ENCODE measurements around the gene RIT2.

- TF ChIP-seq, protein P1, sequence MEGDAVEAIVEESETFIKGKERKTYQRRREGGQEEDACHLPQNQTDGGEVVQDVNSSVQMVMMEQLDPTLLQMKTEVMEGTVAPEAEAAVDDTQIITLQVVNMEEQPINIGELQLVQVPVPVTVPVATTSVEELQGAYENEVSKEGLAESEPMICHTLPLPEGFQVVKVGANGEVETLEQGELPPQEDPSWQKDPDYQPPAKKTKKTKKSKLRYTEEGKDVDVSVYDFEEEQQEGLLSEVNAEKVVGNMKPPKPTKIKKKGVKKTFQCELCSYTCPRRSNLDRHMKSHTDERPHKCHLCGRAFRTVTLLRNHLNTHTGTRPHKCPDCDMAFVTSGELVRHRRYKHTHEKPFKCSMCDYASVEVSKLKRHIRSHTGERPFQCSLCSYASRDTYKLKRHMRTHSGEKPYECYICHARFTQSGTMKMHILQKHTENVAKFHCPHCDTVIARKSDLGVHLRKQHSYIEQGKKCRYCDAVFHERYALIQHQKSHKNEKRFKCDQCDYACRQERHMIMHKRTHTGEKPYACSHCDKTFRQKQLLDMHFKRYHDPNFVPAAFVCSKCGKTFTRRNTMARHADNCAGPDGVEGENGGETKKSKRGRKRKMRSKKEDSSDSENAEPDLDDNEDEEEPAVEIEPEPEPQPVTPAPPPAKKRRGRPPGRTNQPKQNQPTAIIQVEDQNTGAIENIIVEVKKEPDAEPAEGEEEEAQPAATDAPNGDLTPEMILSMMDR (IDR thresholded peaks at IDR 0.05) = no peak
- no peak for TF ChIP-seq POLR2A (IDR thresholded peaks at IDR 0.05)
- no peak for TF ChIP-seq POLR2AphosphoS5 (IDR thresholded peaks at IDR 0.05)
Measured at GRCh38 chr18:42822711-42823110, 292.8 kb downstream of the RIT2 start.
